HG03060 (cell line): ENCODE measurements around the gene FGFR3.

Experiments
- ATAC-seq: cut with Tn5 transposase; IDR thresholded peaks from one replicate; pipeline ENCODE4 v1.9.1; 2021; ENCODE audit warnings: low read depth, moderate number of reproducible peaks; ENCODE audit not compliant: unreplicated experiment

Gene FGFR3

GRCh38 chr4:1813231-1813630 lies 20.1 kb downstream of the FGFR3 start:
- no peak for ATAC-seq

- ATAC-seq = no peak
These were observed 20.8 kb downstream of the FGFR3 start for GRCh38 chr4:1813915-1814314.

GRCh38 chr4:1814453-1814852 lies 21.4 kb downstream of the FGFR3 start:
- no peak for ATAC-seq

GRCh38 chr4:1815096-1815996 lies 22.3 kb downstream of the FGFR3 start:
- no peak for ATAC-seq

GRCh38 chr4:1815997-1816860 lies 23.1 kb downstream of the FGFR3 start:
- no peak for ATAC-seq

GRCh38 chr4:1819284-1819683 lies 26.2 kb downstream of the FGFR3 start:
- ATAC-seq = no peak

- no peak for ATAC-seq
These were observed 26.7 kb downstream of the FGFR3 start for GRCh38 chr4:1819816-1820215.

- ATAC-seq = no peak
These were observed 28.8 kb downstream of the FGFR3 start for GRCh38 chr4:1821679-1822567.

GRCh38 chr4:1822568-1823544 lies 29.8 kb downstream of the FGFR3 start:
- ATAC-seq = no peak

GRCh38 chr4:1823545-1823932 lies 30.4 kb downstream of the FGFR3 start:
- no peak for ATAC-seq

GRCh38 chr4:1824746-1825145 lies 31.7 kb downstream of the FGFR3 start:
- no peak for ATAC-seq

GRCh38 chr4:1825326-1825725 lies 32.2 kb downstream of the FGFR3 start:
- ATAC-seq = no peak

- ATAC-seq = no peak
These were observed 33.6 kb downstream of the FGFR3 start for GRCh38 chr4:1826531-1827350.

- ATAC-seq = no peak
These were observed 37.1 kb downstream of the FGFR3 start for GRCh38 chr4:1830234-1830633.

GRCh38 chr4:1830642-1831228 lies 37.6 kb downstream of the FGFR3 start:
- ATAC-seq = no peak

- no peak for ATAC-seq
These were observed 38.2 kb downstream of the FGFR3 start for GRCh38 chr4:1831331-1831730.

GRCh38 chr4:1832690-1833089 lies 39.6 kb downstream of the FGFR3 start:
- no peak for ATAC-seq
